BLaER1 treated with 17β-estradiol and CSF1 and Interleukin-3, amounts not matched to agents 10 nM and 100 nM (cell line): ENCODE measurements around the gene ERF.
A peak's percentile ranks its signal among the peaks of the same experiment; 100 is the strongest.

Experiments
- H3K27ac ChIP-seq, 11 experiments: shearing (Covaris generic); formaldehyde crosslinking; 2 replicates each; pipeline ENCODE4 v1.8.1; 2022
- H3K27me3 ChIP-seq, 11 experiments: shearing (Covaris generic); formaldehyde crosslinking; 2 replicates each; pipeline ENCODE4 v1.8.1; 2022
- H3K36me3 ChIP-seq, 11 experiments: shearing (Covaris generic); formaldehyde crosslinking; 2 replicates each; pipeline ENCODE4 v1.8.1; 2022
- H3K4me1 ChIP-seq, 10 experiments: shearing (Covaris generic); formaldehyde crosslinking; 2 replicates each; pipeline ENCODE4 v1.8.1; 2022
- H3K4me2 ChIP-seq, 11 experiments: shearing (Covaris generic); formaldehyde crosslinking; 2 replicates each; pipeline ENCODE4 v1.8.1; 2022
- H3K4me3 ChIP-seq, 10 experiments: shearing (Covaris generic); formaldehyde crosslinking; 2 replicates each; pipeline ENCODE4 v1.8.1; 2022
- H3K9ac ChIP-seq, 11 experiments: shearing (Covaris generic); formaldehyde crosslinking; 2 replicates each; pipeline ENCODE4 v1.8.1; 2022
- H3K9me3 ChIP-seq, 11 experiments: shearing (Covaris generic); formaldehyde crosslinking; replicated peaks in 1 of 11; 2 replicates each; pipeline ENCODE4 v1.8.1; 2022
- H4K20me1 ChIP-seq, 11 experiments: shearing (Covaris generic); formaldehyde crosslinking; 2 replicates each; pipeline ENCODE4 v1.8.1; 2022
- Cebpa-rat ChIP-seq, 11 experiments: shearing (Covaris generic); IDR thresholded peaks; 2 replicates each; pipeline ENCODE4 v1.8.1; 2022

ERF gene

GRCh38 chr19:42294471-42295137 is 39.7 kb upstream of the ERF start:
- Histone ChIP-seq H3K9ac (no peak overlapping the region), H4K20me1 (peaks cover 21 to 75% (median 56%) of the 10 kb centered on the region in 11 experiments; a peak in 21 of 22 replicates), H3K27ac (no peak overlapping the region)

GRCh38 chr19:42293948-42294347 is 39.0 kb upstream of the ERF start:
- Histone ChIP-seq H3K4me1 (peaks cover 18 to 28% (median 26%) of the 10 kb centered on the region in 10 experiments; a peak in 19 of 20 replicates), H3K4me3 (no peak overlapping the region), H3K4me2 (no peak overlapping the region), H3K9ac (no peak overlapping the region), H4K20me1 (peaks cover 27 to 81% (median 63%) of the 10 kb centered on the region in 11 experiments; a peak in 21 of 22 replicates), H3K27ac (no peak overlapping the region), H3K36me3 (peaks cover 65 to 91% (median 79%) of the 10 kb centered on the region in 11 experiments), H3K27me3 (no peaks in the 10 kb centered on the region), H3K9me3 (no peaks in the 10 kb centered on the region)
- TF ChIP-seq Cebpa-rat (IDR thresholded peaks at IDR 0.05) = no peak

More at GRCh38 chr19:42294471-42295137, 39.7 kb upstream of the ERF start:
- Histone ChIP-seq H3K27me3 (no peaks in the 10 kb centered on the region), H3K4me1 (peaks cover 11 to 23% (median 20%) of the 10 kb centered on the region in 10 experiments; a peak in 19 of 20 replicates), H3K4me3 (no peak overlapping the region), H3K9me3 (no peaks in the 10 kb centered on the region), H3K36me3 (peaks cover 59 to 90% (median 73%) of the 10 kb centered on the region in 11 experiments), H3K4me2 (no peak overlapping the region)
- TF ChIP-seq Cebpa-rat (IDR thresholded peaks at IDR 0.05) = no peak

GRCh38 chr19:42293540-42293939 is 38.6 kb upstream of the ERF start:
- Histone ChIP-seq H3K4me3 (no peak overlapping the region), H3K9ac (no peak overlapping the region), H3K27me3 (no peaks in the 10 kb centered on the region), H3K27ac (no peak overlapping the region), H3K9me3 (no peaks in the 10 kb centered on the region), H3K4me1 (peaks cover 22 to 32% (median 30%) of the 10 kb centered on the region in 10 experiments; a peak in 19 of 20 replicates), H4K20me1 (peaks cover 31 to 85% (median 67%) of the 10 kb centered on the region in 11 experiments), H3K4me2 (no peak overlapping the region), H3K36me3 (peaks cover 70 to 94% (median 83%) of the 10 kb centered on the region in 11 experiments)
- TF ChIP-seq Cebpa-rat (IDR thresholded peaks at IDR 0.05) = no peak

GRCh38 chr19:42292963-42293362 is 38.0 kb upstream of the ERF start:
- H3K36me3 ChIP-seq = peaks cover 75 to 94% (median 85%) of the 10 kb centered on the region in 11 experiments
- H3K27me3 ChIP-seq = no peaks in the 10 kb centered on the region
- H3K27ac ChIP-seq = no peak overlapping the region
- H3K4me1 ChIP-seq = peaks cover 28 to 38% (median 36%) of the 10 kb centered on the region in 10 experiments; a peak in 19 of 20 replicates
- H3K9ac ChIP-seq = no peak overlapping the region
- no peak overlapping the region for H3K4me2 ChIP-seq
- TF ChIP-seq Cebpa-rat (IDR thresholded peaks at IDR 0.05) = no peak
- H3K9me3 ChIP-seq = no peaks in the 10 kb centered on the region
- H4K20me1 ChIP-seq = peaks cover 33 to 90% (median 72%) of the 10 kb centered on the region in 11 experiments
- H3K4me3 ChIP-seq = no peak overlapping the region

- Histone ChIP-seq H3K27ac (no peak overlapping the region), H3K36me3 (peaks cover 82 to 98% (median 92%) of the 10 kb centered on the region in 11 experiments), H3K4me3 (no peak overlapping the region), H3K4me1 (peaks cover 34 to 45% (median 42%) of the 10 kb centered on the region in 10 experiments; a peak in 19 of 20 replicates), H3K27me3 (no peaks in the 10 kb centered on the region), H4K20me1 (peaks cover 39 to 97% (median 79%) of the 10 kb centered on the region in 11 experiments), H3K9ac (0 out of 22 replicates have a peak overlapping the region, but pooled peaks of 2 of the 11 experiments have one; percentile 32 to 45), H3K4me2 (no peak overlapping the region; a peak in 1 of 22 replicates), H3K9me3 (no peaks in the 10 kb centered on the region)
- TF ChIP-seq Cebpa-rat (IDR thresholded peaks at IDR 0.05) = no peak
Measured at GRCh38 chr19:42292042-42292960, 37.4 kb upstream of the ERF start.

- peaks cover 48 to 98% (median 84%) of the 10 kb centered on the region in 11 experiments for H4K20me1 ChIP-seq
- H3K9ac ChIP-seq = peak overlapping the region in 7 of 11 experiments; percentile 9 to 45 (median 20); a peak in 3 of 22 replicates
- H3K27ac ChIP-seq = no peak overlapping the region
- H3K4me2 ChIP-seq = peak overlapping the region in 9 of 11 experiments; percentile 31 to 85 (median 61); a peak in 18 of 22 replicates
- no peaks in the 10 kb centered on the region for H3K9me3 ChIP-seq
- TF ChIP-seq Cebpa-rat (IDR thresholded peaks at IDR 0.05) = no peak
- H3K4me1 ChIP-seq = peaks cover 42 to 53% (median 51%) of the 10 kb centered on the region in 10 experiments; a peak in 19 of 20 replicates
- no peaks in the 10 kb centered on the region for H3K27me3 ChIP-seq
- H3K36me3 ChIP-seq = peaks cover 80 to 97% (median 90%) of the 10 kb centered on the region in 11 experiments
- H3K4me3 ChIP-seq = peak overlapping the region in 1 of 10 experiments; percentile 40; a peak in 1 of 20 replicates
Measured at GRCh38 chr19:42291435-42291810, 36.5 kb upstream of the ERF start.

- H3K36me3 ChIP-seq = peaks cover 78 to 91% (median 88%) of the 10 kb centered on the region in 11 experiments
- H3K27ac ChIP-seq = peak overlapping the region in 3 of 11 experiments; percentile 18 to 29 (median 18); a peak in 3 of 22 replicates
- H3K9me3 ChIP-seq = no peaks in the 10 kb centered on the region
- no peak for TF ChIP-seq Cebpa-rat (IDR thresholded peaks at IDR 0.05)
- peak overlapping the region in 1 of 10 experiments; percentile 40; a peak in 2 of 20 replicates for H3K4me3 ChIP-seq
- peak overlapping the region in 9 of 11 experiments; percentile 9 to 49 (median 32); a peak in 12 of 22 replicates for H3K9ac ChIP-seq
- H4K20me1 ChIP-seq = peaks cover 55 to 98% (median 84%) of the 10 kb centered on the region in 11 experiments
- peak overlapping the region; percentile 23 to 85 (median 57); a peak in 18 of 22 replicates for H3K4me2 ChIP-seq
- H3K27me3 ChIP-seq = no peaks in the 10 kb centered on the region
- peaks cover 48 to 60% (median 57%) of the 10 kb centered on the region in 10 experiments for H3K4me1 ChIP-seq
Measured at GRCh38 chr19:42290523-42291434, 35.9 kb upstream of the ERF start.

GRCh38 chr19:42290136-42290522 is 35.2 kb upstream of the ERF start:
- Histone ChIP-seq H3K36me3 (peaks cover 77 to 84% (median 82%) of the 10 kb centered on the region in 11 experiments), H4K20me1 (peaks cover 61 to 98% (median 90%) of the 10 kb centered on the region in 11 experiments), H3K27ac (peak overlapping the region in 3 of 11 experiments; percentile 18 to 29 (median 18); a peak in 3 of 22 replicates), H3K9ac (peak overlapping the region in 7 of 11 experiments; percentile 26 to 49 (median 43); a peak in 11 of 22 replicates), H3K4me1 (peaks cover 55 to 66% (median 64%) of the 10 kb centered on the region in 10 experiments), H3K27me3 (no peaks in the 10 kb centered on the region), H3K4me2 (peak overlapping the region in 10 of 11 experiments; percentile 23 to 85 (median 59); a peak in 17 of 22 replicates), H3K9me3 (no peaks in the 10 kb centered on the region), H3K4me3 (no peak overlapping the region)
- no peak for TF ChIP-seq Cebpa-rat (IDR thresholded peaks at IDR 0.05)
